K562 (cell line): ENCODE results near the gene WDR19. TPM values are rescaled to one million over a fixed set of nuclear protein-coding genes. Genes with fewer than 3 reads are reported as not detected.

ENCODE experiments used
- ATAC-seq: fragments of 200-7000 bp; cut with Tn5 transposase; 3 replicates; pipeline ENCODE4 v1.9.1; 2020; ENCODE audit warnings: moderate library complexity
- BruUV-seq: library from RNA; stranded (reverse); fragments of 400-500 nt; replicated peaks from 2 replicates; lab custom pipeline; 2021; lab: Mats Ljungman, UMichigan
- CTCF ChIA-PET: fragments of 300-600 bp; formaldehyde crosslinking; extraction: SDS; loops from one replicate; lab custom pipeline; 2021; ENCODE audit warnings: low intra/inter-chr PET ratio; lab: Yijun Ruan, JAX
- POLR2A ChIA-PET: fragments of 300-600, 350-650 bp; sonication (Branson Sonifier 250); formaldehyde crosslinking; extraction: SDS; loops from one replicate; lab custom pipeline; 2021; ENCODE audit warnings: antibody characterized with exemption, inconsistent platforms; lab: Yijun Ruan, JAX
- DNase-seq, 4 experiments: peaks; one replicate each; pipeline versions ENCODE4 v3.0.0 to v3.0.0-alpha.2; 2011 to 2018; ENCODE audit warnings: low spot score in 3 of 4, mixed read lengths in 3 of 4; ENCODE audit errors: extremely low read depth in 1 of 4
- FAIRE-seq: peaks from 2 replicates; lab custom pipeline; 2011; peaks lifted over from hg19 to GRCh38; lab: Jason Lieb, UNC
- H2AFZ ChIP-seq: 2 replicates; pipeline ENCODE4 v1.6.0; 2011; ENCODE audit warnings: low read depth, low read length, control low read depth, inconsistent platforms
- H3K27ac ChIP-seq: fragments of 200-600 bp; 3 replicates; pipeline ENCODE4 v1.8.0; 2011; ENCODE audit warnings: low read depth, mild to moderate bottlenecking, control low read depth, inconsistent platforms, low read length, moderate library complexity, mixed read lengths; ENCODE audit errors: extremely low read depth
- H3K27me3 ChIP-seq, 2 experiments: fragments of 300-600 bp in 1 of 2; 2 replicates in 1 of 2; 3 replicates in 1 of 2; pipeline versions ENCODE4 v1.6.0 to v1.8.0; 2011; ENCODE audit warnings: inconsistent platforms in 2 of 2, low read length in 2 of 2, mild to moderate bottlenecking in 1 of 2, mixed read lengths in 1 of 2, moderate library complexity in 1 of 2; ENCODE audit not compliant: control insufficient read depth in 2 of 2, insufficient read depth in 2 of 2
- H3K36me3 ChIP-seq: fragments of 300-600 bp; 3 replicates; pipeline ENCODE4 v1.8.0; 2011; ENCODE audit warnings: mild to moderate bottlenecking, low read length, inconsistent platforms; ENCODE audit not compliant: control insufficient read depth, insufficient read depth
- H3K4me1 ChIP-seq, 2 experiments: fragments of 200-600 bp in 1 of 2; replicated peaks in 1 of 2; 2 replicates in 1 of 2; 3 replicates in 1 of 2; pipeline versions ENCODE4 v1.5.1 to v1.8.0; 2011; ENCODE audit warnings: inconsistent platforms in 2 of 2, low read length in 2 of 2, mild to moderate bottlenecking in 1 of 2, mixed read lengths in 1 of 2, moderate library complexity in 1 of 2; ENCODE audit not compliant: control insufficient read depth in 2 of 2, insufficient read depth in 2 of 2
- H3K4me2 ChIP-seq: 2 replicates; pipeline ENCODE4 v1.6.1; 2011; ENCODE audit warnings: low read length, control low read depth, inconsistent platforms, mixed read lengths; ENCODE audit not compliant: insufficient read depth
- H3K4me3 ChIP-seq: fragments of 200-600 bp; sonication (generic), shearing (Covaris generic); 2 replicates; pipeline ENCODE4 v1.5.1; 2016; ENCODE audit warnings: control low read depth, inconsistent platforms
- H3K79me2 ChIP-seq: fragments of 200-600 bp; 3 replicates; pipeline ENCODE4 v1.8.0; 2011; ENCODE audit warnings: low read length, inconsistent platforms; ENCODE audit not compliant: control insufficient read depth, insufficient read depth
- H3K9ac ChIP-seq, 2 experiments: 2 replicates each; pipeline versions ENCODE4 v1.6.0 to v1.6.1; 2011; ENCODE audit warnings: low read depth in 2 of 2, low read length in 2 of 2, control low read depth in 1 of 2, inconsistent platforms in 1 of 2, mild to moderate bottlenecking in 1 of 2, mixed read lengths in 1 of 2; ENCODE audit not compliant: insufficient read depth in 1 of 2
- H3K9me1 ChIP-seq: one replicate; pipeline ENCODE4 v1.6.0; 2011; ENCODE audit warnings: inconsistent platforms, mild to moderate bottlenecking, low read length, moderate library complexity; ENCODE audit not compliant: control insufficient read depth, insufficient read depth
- H3K9me3 ChIP-seq: replicated peaks from 2 replicates; pipeline ENCODE4 v1.5.1; 2011; ENCODE audit warnings: low read depth, low read length, inconsistent platforms; ENCODE audit not compliant: control insufficient read depth, insufficient read depth
- H4K20me1 ChIP-seq: replicated peaks from 2 replicates; pipeline ENCODE4 v1.6.1; 2011; ENCODE audit warnings: low read length, inconsistent platforms, mixed read lengths; ENCODE audit not compliant: control insufficient read depth, insufficient read depth
- BCL6 ChIP-seq: fragments of 250-450 bp; sonication (Bioruptor Pico); IDR thresholded peaks from 2 replicates; pipeline ENCODE4 v1.4.0; 2020
- CUX1 ChIP-seq: fragments of 200-800 bp; sonication (Bioruptor generic); IDR thresholded peaks from 2 replicates; pipeline ENCODE4 v1.6.1; 2016; ENCODE audit warnings: missing genetic modification characterization, missing compliant biosample characterization
- DMBX1 ChIP-seq: fragments of 250-450 bp; sonication (Bioruptor Pico); IDR thresholded peaks from 2 replicates; pipeline ENCODE4 v1.8.0; 2022; ENCODE audit warnings: inconsistent platforms, mild to moderate bottlenecking, moderate library complexity, borderline replicate concordance
- HNRNPK ChIP-seq: fragments of 200-400 bp; formaldehyde crosslinking; IDR thresholded peaks from one replicate; pipeline ENCODE4 v1.6.1; 2018; ENCODE audit warnings: mild to moderate bottlenecking, low read depth, low read length; ENCODE audit not compliant: poor library complexity, severe bottlenecking
- HOMEZ ChIP-seq: fragments of 250-450 bp; sonication (Bioruptor Pico); IDR thresholded peaks from 2 replicates; pipeline ENCODE4 v1.4.0; 2020; ENCODE audit warnings: mild to moderate bottlenecking, moderate library complexity
- JUNB ChIP-seq: fragments of 450-650 bp; formaldehyde crosslinking; conservative IDR thresholded peaks from 2 replicates; pipeline ENCODE4 v1.4.0; 2020; ENCODE audit warnings: mild to moderate bottlenecking
- PREB ChIP-seq: sonication (generic); formaldehyde crosslinking; IDR thresholded peaks from 2 replicates; pipeline ENCODE4 v1.8.1; 2023; ENCODE audit warnings: mild to moderate bottlenecking, missing genetic modification reagents
- RBFOX2 ChIP-seq: fragments of 200-400 bp; formaldehyde crosslinking; IDR thresholded peaks from 2 replicates; pipeline ENCODE4 v1.6.1; 2017; ENCODE audit warnings: low read depth, mild to moderate bottlenecking, low read length, moderate library complexity
- RNF219 ChIP-seq: fragments of 250-450 bp; sonication (Bioruptor Pico); IDR thresholded peaks from 2 replicates; pipeline ENCODE4 v1.5.0; 2022; ENCODE audit warnings: mild to moderate bottlenecking
- SRSF7 ChIP-seq: fragments of 200-400 bp; formaldehyde crosslinking; optimal IDR thresholded peaks from 2 replicates; pipeline ENCODE3; 2017; ENCODE audit warnings: mild to moderate bottlenecking, low read depth, low read length
- ZNF232 ChIP-seq: sonication (generic); formaldehyde crosslinking; IDR thresholded peaks from 2 replicates; pipeline ENCODE4 v1.8.0; 2022; ENCODE audit warnings: mild to moderate bottlenecking, missing genetic modification reagents
- WGBS: fragments of 100-300 bp; shearing (Covaris generic); methylation state at CpG from one replicate; pipeline ENCODE4 v1.1.6; 2016; ENCODE audit warnings: low coverage, mixed read lengths; ENCODE audit not compliant: insufficient coverage; ENCODE audit errors: missing lambda C conversion rate; 5-methylcytosine and 5-hydroxymethylcytosine counted together
- in situ Hi-C: fragments of 300-500 bp; cut with MboI; formaldehyde crosslinking; loops from 4 replicates; pipeline ENCODE4 v1.15.0; 2018; ENCODE audit warnings: inconsistent platforms, mixed read lengths
- intact Hi-C: fragments of 100-400 bp; cut with micrococcal nuclease; formaldehyde crosslinking; loops from 2 replicates; pipeline ENCODE4 v1.14.2; 2022
- polyA plus RNA-seq, 8 experiments: library from polyadenylated mRNA; depleted of rRNA in 4 of 8; stranded (reverse) in 5 of 8; unstranded in 3 of 8; fragments of >200 nt; fragmentation: Nextera tagmentation in 2 of 8; fragmentation: Illumina TruSeq in 1 of 8; extraction: Ambion mirVana in 2 of 8; extraction: Trizol in 1 of 8; gene quantifications; 2 replicates each; pipeline versions ENCODE4 v1.2.1 to v1.2.3, GENCODE V29; 2011 to 2014; ENCODE audit warnings: inconsistent platforms in 1 of 8, missing spikeins in 1 of 8
- total RNA-seq, 7 experiments: library from RNA; depleted of rRNA in 6 of 7; stranded (reverse); fragments of >200 nt in 6 of 7; fragmentation: Illumina TruSeq in 2 of 7; extraction: Trizol in 2 of 7; gene quantifications; 2 replicates each; pipeline versions ENCODE4 v1.2.1 to v1.2.3, GENCODE V29; 2011 to 2021; ENCODE audit warnings: low replicate concordance in 1 of 7

WDR19 gene
- total and polyA plus RNA-seq, 9 of the 15 experiments (the other 6 are each of a cell fraction or from before 2014, with no cell fraction given), result 6.8 to 37.6 (median 11.2) TPM

GRCh38 chr4:39255871-39256270, 73.5 kb downstream of the WDR19 start:
- TF ChIP-seq BCL6 (CRISPR knock-in tag), result no peak
- TF ChIP-seq DMBX1 (CRISPR knock-in tag), result no peak
- no peak for TF ChIP-seq RNF219
- no peak for TF ChIP-seq HNRNPK
- no peak for TF ChIP-seq JUNB (CRISPR knock-in tag)
- no peak for TF ChIP-seq ZNF232 (CRISPR knock-in tag)
- TF ChIP-seq CUX1, result no peak
- TF ChIP-seq HOMEZ (CRISPR knock-in tag), result no peak
- no peak for TF ChIP-seq RBFOX2
- no peak for TF ChIP-seq SRSF7
- no peak for TF ChIP-seq PREB (CRISPR knock-in tag)
- no TSS peak for BruUV-seq
- CTCF ChIA-PET, result no interaction called here
- POLR2A ChIA-PET, result no interaction called here
- ATAC-seq, result no peak
- Histone ChIP-seq H3K27ac (no peak overlapping the region), H3K36me3 (no peaks in the 10 kb centered on the region), H3K4me1 (no peaks in the 10 kb centered on the region), H3K9ac (no peak overlapping the region), H3K4me3 (no peak overlapping the region), H3K79me2 (no peaks in the 10 kb centered on the region), H4K20me1 (no peaks in the 10 kb centered on the region), H3K27me3 (no peaks in the 10 kb centered on the region), H2AFZ (no peak overlapping the region), H3K9me1 (no peaks in the 10 kb centered on the region), H3K9me3 (no peaks in the 10 kb centered on the region), H3K4me2 (no peak overlapping the region)
- in situ Hi-C loops (no loop called here), intact Hi-C loops (no loop called here)
- 44% methylated on average over 5 of the region's 5 CpGs for WGBS
- DNase-seq, result no peak
- FAIRE-seq, result no peak
